ENCODE results near the gene VWA7.
A peak's percentile ranks its signal among the peaks of the same experiment; 100 is the strongest.

The VWA7 gene

GRCh38 chr6:31736768-31737314 lies 40.3 kb downstream of the VWA7 start:
- peak overlapping the region; percentile 83 for H3K4me3 ChIP-seq (replicated peaks; ENCODE audit: low read depth, low read length)
- TF ChIP-seq CTCF (IDR thresholded peaks at IDR 0.05; ENCODE audit: low read length, missing control alignments), result no peak
- no peak for DNase-seq (ENCODE audit: low read depth)

GRCh38 chr6:31736021-31736767 lies 40.9 kb downstream of the VWA7 start, which contains the start of gene CLIC1:
Gene CLIC1 (minus strand): TSS chr6:31736530. CDS start chr6:31736300, 230 bp downstream.
- peak; percentile 74 for DNase-seq (ENCODE audit: low read depth)
- no peak for TF ChIP-seq CTCF (IDR thresholded peaks at IDR 0.05; ENCODE audit: low read length, missing control alignments)
- H3K4me3 ChIP-seq (replicated peaks; ENCODE audit: low read depth, low read length), result peak within 1 kb of the TSS; percentile 83

- TF ChIP-seq CTCF (IDR thresholded peaks at IDR 0.05; ENCODE audit: low read length, missing control alignments), result no peak
- H3K4me3 ChIP-seq (replicated peaks; ENCODE audit: low read depth, low read length), result peak overlapping the region; percentile 83
- DNase-seq (ENCODE audit: low read depth), result peak; percentile 65
These were observed 42.2 kb downstream of the VWA7 start for GRCh38 chr6:31734821-31735406.

DNA sequence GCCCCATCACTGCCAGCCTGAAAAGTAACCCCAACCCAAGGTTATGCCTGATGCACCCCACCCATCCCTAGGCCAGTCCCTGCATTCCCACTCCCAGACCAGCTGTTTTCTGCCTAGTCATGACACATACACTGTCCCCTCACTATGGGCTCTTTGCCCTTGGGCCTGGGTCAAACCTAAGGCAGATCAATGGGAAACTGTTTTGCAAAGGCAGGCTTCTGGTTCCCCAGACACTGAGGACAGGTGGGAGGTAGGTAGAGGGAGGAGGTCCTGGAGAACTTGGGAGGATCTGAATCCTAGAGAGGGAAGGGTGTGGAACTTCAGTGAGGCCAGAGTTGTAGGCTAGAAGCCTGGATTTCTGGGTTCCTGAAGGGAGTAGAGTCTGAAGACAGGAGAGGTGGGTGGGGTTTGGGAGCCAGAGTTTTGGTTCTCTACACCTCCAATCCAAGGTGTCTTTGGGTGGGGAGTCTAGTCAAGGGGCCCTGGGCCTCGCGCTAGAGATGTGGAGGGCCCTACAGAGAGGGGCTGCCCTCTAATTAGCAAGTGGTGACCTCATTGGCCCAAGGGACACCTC lies 42.8 kb downstream of the VWA7 start:
- no peak for TF ChIP-seq CTCF (IDR thresholded peaks at IDR 0.05; ENCODE audit: low read length, missing control alignments)
- no peak for DNase-seq (ENCODE audit: low read depth)
- H3K4me3 ChIP-seq (replicated peaks; ENCODE audit: low read depth, low read length), result peak overlapping the region; percentile 83

DNA sequence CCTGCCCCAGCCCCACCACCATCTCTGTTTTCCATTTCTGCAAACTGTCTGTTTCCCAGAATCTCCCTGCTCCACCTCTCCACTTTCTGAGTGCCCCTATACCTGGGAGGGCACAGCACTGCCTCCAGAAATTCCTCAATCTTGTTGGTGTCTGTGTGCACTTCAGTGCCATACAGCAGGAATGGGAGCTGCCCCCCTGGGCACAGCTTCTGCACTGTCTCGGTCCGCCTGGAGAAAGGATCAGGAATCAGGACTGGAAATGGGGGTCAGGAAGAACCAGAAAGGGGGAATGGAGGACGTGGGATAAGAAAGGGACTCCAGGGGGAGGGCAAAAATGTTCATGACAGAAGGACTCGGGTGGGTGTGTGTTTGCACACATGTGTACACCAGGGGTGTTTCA lies 43.4 kb downstream of the VWA7 start:
- no peak for TF ChIP-seq CTCF (IDR thresholded peaks at IDR 0.05; ENCODE audit: low read length, missing control alignments)
- peak overlapping the region; percentile 83 for H3K4me3 ChIP-seq (replicated peaks; ENCODE audit: low read depth, low read length)

GRCh38 chr6:31732029-31732428 lies 45.1 kb downstream of the VWA7 start:
- no peak for DNase-seq (ENCODE audit: low read depth)
- TF ChIP-seq CTCF (IDR thresholded peaks at IDR 0.05; ENCODE audit: low read length, missing control alignments), result no peak
- H3K4me3 ChIP-seq (replicated peaks; ENCODE audit: low read depth, low read length), result no peak overlapping the region

More for the DNA sequence above, 43.4 kb downstream of the VWA7 start:
- DNase-seq (ENCODE audit: low read depth), result no peak

All from fibroblast of pulmonary artery (primary cell).